ENCODE results near the gene SPINK13.
"Not testable (repeated sequence)": the region's sequence is repeated elsewhere in the genome, so short reads cannot be mapped to it uniquely, and the experiment has no call there.

Gene SPINK13

GRCh38 chr5:148312153-148312552 lies 43.6 kb downstream of the SPINK13 start, which contains the start of gene SPINK7:
SPINK7 (plus strand) TSS chr5:148312423; CDS start chr5:148312484, 61 bp downstream.
- DNase-seq (ENCODE audit: low read depth in 2 of 2) = no peak

- no peak for DNase-seq (ENCODE audit: low read depth in 2 of 2)
Observed at GRCh38 chr5:148314187-148314586, 45.6 kb downstream of the SPINK13 start.

GRCh38 chr5:148314731-148315130 lies 46.1 kb downstream of the SPINK13 start:
- DNase-seq (ENCODE audit: low read depth in 2 of 2) = no peak

- DNase-seq (ENCODE audit: low read depth in 2 of 2) = not testable (repeated sequence)
Observed at GRCh38 chr5:148320011-148320963, 51.7 kb downstream of the SPINK13 start.

- no peak for DNase-seq (ENCODE audit: low read depth in 2 of 2)
Observed at GRCh38 chr5:148333262-148333849, 64.8 kb downstream of the SPINK13 start.

GRCh38 chr5:148335259-148335658 lies 66.7 kb downstream of the SPINK13 start, which contains the start of gene SPINK9:
SPINK9 (plus strand) TSS chr5:148335559; CDS start chr5:148335614, 55 bp downstream.
- DNase-seq (ENCODE audit: low read depth in 2 of 2) = no peak

Measured in stimulated activated CD8-positive, alpha-beta memory T cell treated with anti-CD3 and anti-CD28 coated beads, Interleukin-2, amount 100 ng/mL, for 1 hour (primary cell).